ENCODE results near the gene TSTD2.
A peak's percentile ranks its signal among the peaks of the same experiment; 100 is the strongest.

GRCh38 chr9:97598461-97599288, 34.5 kb downstream of the TSTD2 start:
- no peak for TF ChIP-seq POLR2A (IDR thresholded peaks at IDR 0.05)
- TF ChIP-seq, protein P1, sequence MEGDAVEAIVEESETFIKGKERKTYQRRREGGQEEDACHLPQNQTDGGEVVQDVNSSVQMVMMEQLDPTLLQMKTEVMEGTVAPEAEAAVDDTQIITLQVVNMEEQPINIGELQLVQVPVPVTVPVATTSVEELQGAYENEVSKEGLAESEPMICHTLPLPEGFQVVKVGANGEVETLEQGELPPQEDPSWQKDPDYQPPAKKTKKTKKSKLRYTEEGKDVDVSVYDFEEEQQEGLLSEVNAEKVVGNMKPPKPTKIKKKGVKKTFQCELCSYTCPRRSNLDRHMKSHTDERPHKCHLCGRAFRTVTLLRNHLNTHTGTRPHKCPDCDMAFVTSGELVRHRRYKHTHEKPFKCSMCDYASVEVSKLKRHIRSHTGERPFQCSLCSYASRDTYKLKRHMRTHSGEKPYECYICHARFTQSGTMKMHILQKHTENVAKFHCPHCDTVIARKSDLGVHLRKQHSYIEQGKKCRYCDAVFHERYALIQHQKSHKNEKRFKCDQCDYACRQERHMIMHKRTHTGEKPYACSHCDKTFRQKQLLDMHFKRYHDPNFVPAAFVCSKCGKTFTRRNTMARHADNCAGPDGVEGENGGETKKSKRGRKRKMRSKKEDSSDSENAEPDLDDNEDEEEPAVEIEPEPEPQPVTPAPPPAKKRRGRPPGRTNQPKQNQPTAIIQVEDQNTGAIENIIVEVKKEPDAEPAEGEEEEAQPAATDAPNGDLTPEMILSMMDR (IDR thresholded peaks at IDR 0.05 in 8 of 11, conservative IDR thresholded peaks at IDR 0.05 in 3 of 11): peak; percentile 39 to 83 (median 73)
